ENCODE results near the gene RUVBL1.
"Not testable (repeated sequence)": the region's sequence is repeated elsewhere in the genome, so short reads cannot be mapped to it uniquely, and the experiment has no call there.

The RUVBL1 gene
- total RNA-seq, result 6.6 to 32.5 (median 21.5) reads per million in 18 experiments

DNA sequence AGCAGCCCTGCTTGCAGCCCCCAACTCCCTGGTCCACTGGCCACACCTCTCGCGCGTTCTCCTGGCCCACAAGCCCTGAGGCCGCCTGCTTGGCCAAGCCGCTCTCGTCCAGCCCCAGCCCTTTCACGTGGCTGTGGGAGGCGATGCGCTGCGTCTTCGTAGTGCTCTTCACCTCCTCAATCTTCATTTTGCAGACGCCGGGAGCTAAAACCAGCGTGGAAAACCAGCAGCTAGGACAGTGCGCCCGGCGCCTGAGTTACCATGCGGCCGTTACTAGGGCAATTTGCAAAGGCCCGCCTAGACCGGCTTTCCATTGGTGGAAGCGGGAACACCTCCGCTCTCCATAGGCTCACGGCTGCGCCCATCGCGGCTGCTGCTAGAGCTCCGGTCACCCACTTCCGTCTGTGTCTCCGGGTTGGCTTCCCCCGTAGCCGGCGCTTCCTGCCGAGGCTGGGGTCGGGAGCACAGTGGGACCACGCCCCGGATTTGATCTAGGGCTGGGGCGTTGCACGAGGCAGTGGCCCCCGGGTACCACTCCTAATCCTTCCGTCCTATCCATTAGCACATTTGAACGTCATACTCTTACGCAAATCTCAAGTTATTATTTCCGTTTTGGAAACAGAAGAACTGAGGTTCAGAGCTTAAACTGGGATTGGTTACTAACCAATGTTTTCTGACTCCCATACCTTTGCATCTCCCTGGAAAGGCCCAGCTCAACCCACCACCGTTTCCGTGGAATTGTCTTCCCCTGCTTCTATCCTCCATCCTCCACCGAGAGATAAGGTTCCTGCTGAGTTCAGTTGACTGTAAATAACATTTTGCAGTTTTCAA, at the start of gene RUVBL1:
Gene RUVBL1, minus strand, starts transcription at position 275 of the 831 bp plus-strand sequence. Its CDS starts 88 bp downstream, at position 187.
- DNase-seq, result peak; percentile 98 to 99

GRCh38 chr3:128173200-128173599, 49.6 kb upstream of the RUVBL1 start:
- no peak for DNase-seq

DNA sequence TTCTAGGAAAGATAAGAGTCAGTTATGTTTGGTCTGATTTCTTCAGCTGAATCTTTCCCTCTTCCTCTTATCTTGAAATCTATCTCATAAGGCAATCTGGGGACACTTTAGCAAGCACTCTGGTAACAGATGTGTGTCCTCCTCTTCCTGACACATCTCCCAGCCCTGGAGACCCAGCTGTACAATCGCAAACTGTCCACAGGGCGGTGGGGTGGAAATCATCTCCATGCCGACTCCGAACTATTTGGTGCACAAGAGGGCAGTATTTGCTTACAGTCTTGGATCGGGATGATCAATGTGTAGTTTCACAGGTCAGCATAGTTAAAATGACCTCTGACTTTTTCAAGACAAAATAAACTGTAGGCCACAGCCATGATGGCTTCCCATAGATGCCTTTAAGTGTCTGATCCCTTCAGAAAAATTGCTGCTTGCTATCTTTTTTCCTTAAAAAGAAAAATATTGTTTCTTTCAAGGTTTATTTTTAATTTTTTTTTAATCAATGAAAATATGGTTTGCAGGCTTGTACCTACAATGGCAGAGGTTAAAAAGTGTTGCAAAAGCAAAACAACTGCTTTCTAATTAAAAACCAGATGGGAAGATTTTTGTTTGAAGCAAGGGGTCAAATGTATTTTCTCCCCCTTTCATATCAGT, 47.4 kb upstream of the RUVBL1 start:
- DNase-seq, result peak; percentile 67 to 69

DNA sequence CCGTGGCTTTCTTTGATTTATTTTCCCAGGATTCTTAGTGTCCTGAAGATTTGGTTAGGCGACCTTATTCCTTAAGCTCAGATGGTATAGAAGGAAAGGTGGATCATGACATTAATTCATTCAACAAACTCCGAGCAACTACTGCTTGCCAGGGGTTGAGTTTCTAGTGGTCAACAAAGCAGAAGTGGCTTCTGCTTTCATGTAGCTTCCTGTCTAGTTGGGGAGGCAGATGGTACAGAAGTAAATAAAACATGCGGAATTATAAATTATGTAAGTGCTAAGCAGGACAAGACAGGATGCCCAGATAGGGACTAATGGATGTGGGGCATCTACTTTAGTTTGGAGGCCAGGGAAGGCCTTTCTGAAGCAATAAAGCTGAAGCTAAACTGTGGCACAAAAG, 45.2 kb upstream of the RUVBL1 start:
- peak in 1 of 2 donors; percentile 24 for DNase-seq

- peak; percentile 35 to 44 for DNase-seq
Observed at GRCh38 chr3:128167973-128168674, 44.5 kb upstream of the RUVBL1 start.

- no peak for DNase-seq
Observed at GRCh38 chr3:128167646-128167972, 44.0 kb upstream of the RUVBL1 start.

- no peak for DNase-seq
Observed at GRCh38 chr3:128166971-128167453, 43.4 kb upstream of the RUVBL1 start.

- no peak for DNase-seq
Observed at GRCh38 chr3:128163432-128163831, 39.8 kb upstream of the RUVBL1 start.

GRCh38 chr3:128160661-128161060, 37.0 kb upstream of the RUVBL1 start:
- no peak for DNase-seq

DNA sequence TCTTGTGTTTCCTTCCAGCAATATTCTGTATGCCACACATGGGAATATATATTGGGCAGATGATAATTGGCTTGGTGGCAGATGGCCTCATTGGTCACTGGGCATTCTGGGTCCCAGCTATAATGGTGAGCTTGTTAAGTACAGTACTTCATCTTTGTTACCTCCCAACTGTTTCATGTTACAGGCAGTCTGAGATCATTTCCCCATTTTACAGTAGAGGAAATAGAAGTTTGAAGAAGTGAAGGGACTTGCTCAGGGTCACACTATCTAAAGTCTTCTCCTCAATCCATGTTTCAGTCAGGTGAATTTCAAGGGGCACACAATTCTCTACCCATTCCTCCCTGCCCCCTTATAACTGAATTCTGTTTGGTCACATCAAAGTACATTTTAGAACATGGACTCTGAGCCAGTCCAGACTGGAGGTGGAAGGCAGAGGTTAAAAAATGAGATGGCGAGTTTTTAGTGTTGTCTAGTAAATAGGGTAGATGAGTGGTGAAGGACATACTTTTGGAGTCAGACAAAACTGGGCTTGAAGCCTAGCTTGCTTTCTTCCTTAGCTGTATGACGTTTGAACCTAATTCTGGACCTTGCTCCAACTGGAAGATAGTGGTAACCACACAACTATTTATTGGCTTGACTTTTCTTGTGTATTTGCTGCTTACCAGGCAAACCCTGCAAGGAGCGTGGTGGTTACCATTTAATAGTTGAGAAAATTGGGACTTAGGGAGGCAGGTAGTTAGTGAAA, 32.2 kb upstream of the RUVBL1 start:
- DNase-seq, result peak; percentile 39 to 59

DNA sequence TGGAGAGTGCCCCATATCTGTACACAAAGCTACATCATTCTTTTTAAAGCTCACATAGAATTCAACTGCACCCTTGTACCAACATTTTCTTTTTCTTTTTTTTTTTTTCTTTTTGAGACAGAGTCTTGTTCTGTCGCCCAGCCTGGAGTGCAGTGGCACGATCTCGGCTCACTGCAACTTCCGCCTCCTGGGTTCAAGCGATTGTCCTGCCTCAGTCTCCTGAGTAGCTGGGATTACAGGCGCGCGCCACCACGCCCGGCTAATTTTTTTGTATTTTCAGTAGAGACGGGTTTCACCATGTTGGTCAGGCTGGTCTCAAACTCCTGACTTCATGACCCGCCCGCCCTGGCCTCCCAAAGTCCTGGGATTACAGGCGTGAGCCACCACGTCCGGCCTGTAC, 30.7 kb upstream of the RUVBL1 start:
- DNase-seq, result not testable (repeated sequence)

DNA sequence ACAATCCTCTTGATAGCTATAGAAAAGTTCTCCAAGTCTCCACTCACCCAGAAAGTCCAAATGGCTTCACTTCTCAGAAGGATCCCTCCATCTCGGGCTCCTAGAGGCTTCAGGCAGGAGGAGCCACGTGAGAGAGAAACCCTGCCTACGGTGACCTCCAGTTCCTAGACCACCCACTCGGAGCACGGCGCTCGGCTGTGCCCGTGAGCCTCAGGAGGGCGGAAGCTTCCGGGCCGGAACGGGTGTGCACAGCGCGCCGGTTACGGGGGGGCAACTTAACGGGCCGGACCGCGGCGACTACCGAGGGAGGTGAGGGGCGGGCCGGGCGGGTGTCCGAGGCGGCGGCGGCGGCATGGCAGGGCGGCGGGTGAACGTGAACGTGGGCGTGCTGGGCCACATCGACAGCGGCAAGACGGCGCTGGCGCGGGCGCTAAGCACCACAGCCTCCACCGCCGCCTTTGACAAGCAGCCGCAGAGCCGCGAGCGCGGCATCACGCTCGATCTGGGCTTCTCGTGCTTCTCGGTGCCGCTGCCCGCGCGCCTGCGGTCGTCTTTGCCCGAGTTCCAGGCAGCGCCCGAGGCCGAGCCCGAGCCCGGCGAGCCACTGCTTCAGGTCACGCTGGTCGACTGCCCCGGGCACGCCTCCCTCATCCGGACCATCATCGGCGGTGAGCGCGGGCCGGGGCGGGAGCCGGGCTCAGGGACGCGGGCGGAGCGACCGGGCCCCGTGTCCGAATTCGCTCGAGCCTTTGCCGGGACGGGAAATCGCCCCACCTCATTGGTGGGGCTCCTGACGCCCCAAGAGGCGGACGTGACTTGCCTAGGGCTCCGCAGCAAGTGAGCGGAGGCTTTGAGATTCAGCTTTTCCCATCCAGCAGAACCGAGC, 29.8 kb upstream of the RUVBL1 start, which contains the start of gene EEFSEC:
Gene EEFSEC, plus strand, starts transcription at position 326 of the 886 bp plus-strand sequence. Its CDS starts 27 bp downstream, at position 353.
- DNase-seq, result peak; percentile 80 to 83

DNA sequence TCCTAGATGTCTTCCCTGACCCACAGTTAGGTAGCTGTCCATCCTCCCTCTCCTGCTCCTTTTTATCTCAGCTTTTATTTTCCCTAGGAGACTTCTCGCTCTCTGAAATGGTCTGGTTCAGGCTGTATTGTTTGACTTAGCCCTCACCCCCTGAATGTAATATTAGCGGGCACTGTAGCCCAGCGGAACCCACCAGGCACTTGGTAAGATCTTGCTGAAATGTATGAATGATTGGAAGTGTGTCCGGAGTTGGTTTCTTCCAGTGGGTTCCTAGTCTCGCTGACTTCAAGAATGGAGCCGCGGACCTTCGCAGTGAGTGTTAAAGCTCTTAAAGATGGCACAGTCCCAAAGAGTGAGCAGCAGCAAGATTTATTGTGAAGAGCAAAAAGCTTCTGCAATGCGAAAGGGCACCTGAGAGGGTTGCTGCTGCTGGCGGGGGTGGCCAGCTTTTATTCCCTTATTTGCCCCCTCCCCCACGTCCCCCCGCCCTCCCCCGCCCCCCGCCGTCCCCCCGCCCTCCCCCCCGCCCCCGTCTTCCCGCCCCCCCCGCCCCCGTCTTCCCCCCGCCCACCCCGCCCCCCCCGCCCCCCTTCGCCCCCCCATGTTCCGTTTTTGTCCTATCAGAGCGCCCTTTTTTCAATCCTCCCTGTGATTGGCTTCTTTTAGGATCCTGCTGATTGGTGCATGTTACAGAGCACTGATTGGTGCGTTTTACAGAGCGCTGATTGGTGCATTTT, 29.0 kb upstream of the RUVBL1 start:
- DNase-seq, result no peak

DNA sequence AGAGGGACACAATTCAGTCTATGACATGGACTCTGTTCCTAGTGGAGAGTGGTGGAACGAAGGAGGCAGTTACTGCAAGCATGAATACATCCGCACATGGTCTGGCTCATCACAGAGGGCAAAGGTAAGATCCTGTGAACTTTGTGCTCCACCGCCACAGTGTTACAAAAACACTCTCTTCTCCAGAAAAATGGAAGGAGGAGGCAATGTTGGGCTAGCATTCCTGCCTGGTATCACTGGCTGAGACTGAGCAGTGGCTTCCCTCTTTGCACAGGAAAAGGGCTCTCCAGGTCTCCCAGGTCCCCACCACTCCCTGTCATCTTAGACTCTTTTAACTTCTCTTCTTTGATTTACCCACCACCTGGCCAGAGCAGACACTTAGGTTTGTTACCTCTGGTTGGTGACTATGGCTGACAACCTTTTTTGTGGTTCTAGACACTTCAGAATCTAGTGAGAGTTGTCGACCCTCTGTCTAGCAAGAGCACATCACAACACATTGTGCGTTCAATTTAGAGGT, 28.2 kb upstream of the RUVBL1 start:
- DNase-seq, result no peak

GRCh38 chr3:128149650-128150049, 26.0 kb upstream of the RUVBL1 start:
- peak; percentile 61 to 72 for DNase-seq

DNA sequence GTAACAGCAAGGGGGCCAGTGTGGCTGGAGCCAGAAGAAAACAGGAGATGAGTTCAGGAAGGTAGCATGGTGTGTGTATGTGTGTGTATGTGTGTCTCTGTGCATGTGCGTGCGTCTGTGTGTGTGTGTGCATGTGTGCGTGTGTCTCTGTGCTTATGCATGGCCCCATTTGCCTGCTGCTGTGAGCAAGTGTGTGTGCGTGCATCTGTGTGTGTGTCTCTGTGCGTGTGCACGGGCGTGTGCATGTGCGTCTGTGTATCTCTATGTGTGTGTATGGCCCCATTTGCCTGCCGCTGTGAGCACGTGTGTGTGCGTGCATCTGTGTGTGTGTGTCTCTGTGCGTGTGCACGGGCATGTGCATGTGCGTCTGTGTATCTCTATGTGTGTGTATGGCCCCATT, 22.6 kb upstream of the RUVBL1 start:
- DNase-seq, result no peak

DNA sequence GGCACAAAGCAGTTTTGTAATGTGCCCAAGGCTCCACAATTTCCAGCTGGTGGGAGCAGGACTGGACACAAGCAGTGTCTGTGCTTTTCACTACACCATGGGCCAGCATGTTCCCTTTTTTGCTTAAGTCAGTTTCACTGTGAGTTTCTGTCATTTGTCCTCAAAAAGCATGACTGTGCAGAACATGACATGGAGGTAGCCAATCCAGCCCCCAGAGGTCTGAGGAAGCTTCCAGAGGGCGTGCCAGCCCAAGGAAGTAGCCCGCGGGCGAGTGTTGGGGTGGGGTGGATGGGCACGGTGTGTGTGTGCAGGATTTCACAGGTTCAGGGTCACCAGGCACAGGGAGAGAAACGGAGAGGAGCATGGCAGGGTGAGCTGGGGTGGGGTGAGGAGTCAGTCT, 21.7 kb upstream of the RUVBL1 start:
- peak; percentile 92 to 95 for DNase-seq

GRCh38 chr3:128144512-128145187, 21.0 kb upstream of the RUVBL1 start:
- DNase-seq, result peak; percentile 9 to 18

DNA sequence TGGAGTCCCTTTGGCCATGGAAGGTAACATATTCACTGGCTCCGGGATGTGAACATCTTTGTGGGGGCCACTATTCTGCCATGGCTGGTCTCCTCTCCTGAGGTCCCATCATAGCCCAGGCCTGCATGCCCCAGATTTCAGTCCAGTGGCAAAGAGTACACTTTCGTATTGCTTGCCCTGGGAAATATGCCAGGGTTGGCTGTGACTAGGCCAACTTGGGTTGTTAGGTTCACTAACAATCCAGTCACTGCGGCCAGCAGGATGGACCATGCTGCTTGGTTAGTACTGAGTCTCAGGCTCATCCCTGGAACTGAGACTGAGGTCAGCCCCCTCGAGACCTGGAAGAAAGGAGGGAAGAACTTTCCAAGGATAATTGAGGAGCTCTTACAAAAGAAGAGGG, 19.9 kb upstream of the RUVBL1 start:
- no peak for DNase-seq

Measured in inflammatory macrophage (primary cell).